HCT116 (cell line): ENCODE data around the gene FBXO47. TPM values are rescaled to one million over a fixed set of nuclear protein-coding genes. Genes with fewer than 3 reads are reported as not detected.

Source experiments
- ATAC-seq: fragments of 200-7000 bp; cut with Tn5 transposase; 2 replicates; pipeline ENCODE4 v1.9.1; 2020; ENCODE audit warnings: mild to moderate bottlenecking, moderate library complexity
- BruUV-seq: library from RNA; stranded (reverse); fragments of 400-500 nt; replicated peaks from 2 replicates; lab custom pipeline; 2021; lab: Mats Ljungman, UMichigan
- CTCF ChIA-PET: fragments of 300-600 bp; sonication (Branson Sonifier 250); formaldehyde crosslinking; loops from one replicate; lab custom pipeline; 2021; ENCODE audit warnings: antibody characterized with exemption; lab: Charles Lee
- POLR2A ChIA-PET: fragments of 300-600, 350-600 bp; sonication (Branson Sonifier 250); formaldehyde crosslinking; loops from one replicate; lab custom pipeline; 2021; ENCODE audit warnings: antibody characterized with exemption; lab: Charles Lee
- RAD21 ChIA-PET, 2 experiments: fragments of 300-600 bp; sonication (Branson Sonifier 250); formaldehyde crosslinking; loops; one replicate each; lab custom pipeline; 2023; ENCODE audit warnings: low total read pairs in 2 of 2; ENCODE audit not compliant: uncharacterized antibody in 2 of 2, unreplicated experiment in 2 of 2, low non-redundant PET in 1 of 2; lab: Charles Lee
- DNase-seq: peaks from one replicate; pipeline ENCODE4 v3.0.0-alpha.2; 2010; ENCODE audit warnings: low read depth, low spot score
- H2AFZ ChIP-seq: fragments of 200-600 bp; shearing (Covaris generic), sonication (generic); 2 replicates; pipeline ENCODE4 v1.6.1; 2017; ENCODE audit warnings: low read depth, mixed run types, mixed read lengths, antibody characterized with exemption, low read length; ENCODE audit not compliant: poor library complexity, severe bottlenecking
- H3K27ac ChIP-seq: 2 replicates; pipeline ENCODE4 v1.5.1; 2012; ENCODE audit warnings: low read depth, low read length
- H3K27me3 ChIP-seq: fragments of 200-600 bp; sonication (generic); 2 replicates; pipeline ENCODE4 v1.6.1; 2016; ENCODE audit warnings: mixed run types, low read length, mixed read lengths; ENCODE audit not compliant: insufficient read depth
- H3K36me3 ChIP-seq, 2 experiments: fragments of 200-500 bp in 1 of 2; fragments of 200-600 bp in 1 of 2; sonication (Bioruptor generic) in 1 of 2; sonication (generic) in 1 of 2; 2 replicates each; pipeline versions ENCODE4 v1.5.1 to v1.6.1; 2014 to 2016; ENCODE audit warnings: low read length in 2 of 2, inconsistent platforms in 1 of 2, mixed read lengths in 1 of 2, mixed run types in 1 of 2; ENCODE audit not compliant: insufficient read depth in 2 of 2, control insufficient read depth in 1 of 2
- H3K4me1 ChIP-seq, 2 experiments: fragments of 200-600 bp in 1 of 2; sonication (generic) in 1 of 2; 2 replicates each; pipeline versions ENCODE4 v1.5.1 to v1.6.1; 2012 to 2017; ENCODE audit warnings: low read length in 2 of 2, inconsistent platforms in 1 of 2, mild to moderate bottlenecking in 1 of 2, mixed read lengths in 1 of 2, mixed run types in 1 of 2, moderate library complexity in 1 of 2; ENCODE audit not compliant: insufficient read depth in 2 of 2, control insufficient read depth in 1 of 2
- H3K4me2 ChIP-seq: fragments of 200-600 bp; sonication (generic); 2 replicates; pipeline ENCODE4 v1.6.1; 2017; ENCODE audit warnings: mixed run types, low read length, mixed read lengths
- H3K4me3 ChIP-seq, 2 experiments: fragments of 200-600 bp in 1 of 2; sonication (generic) in 1 of 2; replicated peaks in 1 of 2; 2 replicates each; pipeline ENCODE4 v1.5.1; 2011 to 2016; ENCODE audit warnings: low read length in 2 of 2, control low read depth in 1 of 2, low read depth in 1 of 2, mild to moderate bottlenecking in 1 of 2, mixed read lengths in 1 of 2, mixed run types in 1 of 2
- H3K79me2 ChIP-seq: fragments of 200-600 bp; sonication (generic); 2 replicates; pipeline ENCODE4 v1.6.1; 2017; ENCODE audit warnings: mild to moderate bottlenecking, mixed run types, low read length, moderate library complexity, mixed read lengths; ENCODE audit not compliant: insufficient read depth
- H3K9ac ChIP-seq: fragments of 200-600 bp; sonication (generic); 2 replicates; pipeline ENCODE4 v1.6.1; 2016; ENCODE audit warnings: low read length, mixed read lengths
- H3K9me2 ChIP-seq: fragments of 200-600 bp; sonication (generic), shearing (Covaris generic); 2 replicates; pipeline ENCODE4 v1.6.1; 2017; ENCODE audit warnings: mixed run types, mild to moderate bottlenecking, moderate library complexity; ENCODE audit not compliant: insufficient read depth
- H3K9me3 ChIP-seq, 2 experiments: fragments of 200-500 bp in 1 of 2; fragments of 200-600 bp in 1 of 2; sonication (Bioruptor generic) in 1 of 2; sonication (generic) in 1 of 2; 2 replicates each; pipeline ENCODE4 v1.6.1; 2014 to 2017; ENCODE audit warnings: low read length in 2 of 2, mixed read lengths in 2 of 2, inconsistent platforms in 1 of 2, low read depth in 1 of 2, mild to moderate bottlenecking in 1 of 2, mixed run types in 1 of 2, moderate library complexity in 1 of 2; ENCODE audit not compliant: control insufficient read depth in 1 of 2, insufficient read depth in 1 of 2
- H4K20me1 ChIP-seq: fragments of 200-600 bp; sonication (generic), shearing (Covaris generic); 2 replicates; pipeline ENCODE4 v1.6.1; 2017; ENCODE audit warnings: mixed run types, mild to moderate bottlenecking, moderate library complexity; ENCODE audit not compliant: insufficient read depth
- CTCF ChIP-seq, 3 experiments: fragments of 200-600 bp in 1 of 3; sonication (generic) in 1 of 3; IDR thresholded peaks in 2 of 3; conservative IDR thresholded peaks in 1 of 3; 2 replicates each; pipeline ENCODE4 v1.5.1; 2012 to 2017; ENCODE audit warnings: low read depth in 2 of 3, low read length in 2 of 3, antibody characterized with exemption in 1 of 3, borderline replicate concordance in 1 of 3, control low read depth in 1 of 3, mild to moderate bottlenecking in 1 of 3, mixed read lengths in 1 of 3, mixed run types in 1 of 3, moderate library complexity in 1 of 3; ENCODE audit not compliant: insufficient read depth in 1 of 3
- EGR1 ChIP-seq: IDR thresholded peaks from 2 replicates; pipeline ENCODE4 v1.6.1; 2012; ENCODE audit warnings: low read depth
- ELF1 ChIP-seq: IDR thresholded peaks from 2 replicates; pipeline ENCODE4 v1.6.1; 2012; ENCODE audit warnings: low read depth, borderline replicate concordance
- EZH2 ChIP-seq: fragments of 200-600 bp; sonication (generic); IDR thresholded peaks from 2 replicates; pipeline ENCODE4 v1.6.1; 2017; ENCODE audit warnings: antibody characterized with exemption, mixed run types
- EZH2phosphoT487 ChIP-seq: fragments of 200-600 bp; IDR thresholded peaks from 2 replicates; pipeline ENCODE4 v1.6.1; 2018; ENCODE audit warnings: antibody characterized with exemption, borderline replicate concordance
- FOSL1 ChIP-seq: IDR thresholded peaks from 2 replicates; pipeline ENCODE4 v1.6.1; 2012; ENCODE audit warnings: low read depth
- JUND ChIP-seq: IDR thresholded peaks from 2 replicates; pipeline ENCODE4 v1.6.1; 2012
- POLR2A ChIP-seq: IDR thresholded peaks from 2 replicates; pipeline ENCODE4 v1.7.0; 2011; ENCODE audit warnings: borderline replicate concordance; ENCODE audit not compliant: insufficient read depth, insufficient read length; ENCODE audit errors: extremely low read depth
- POLR2AphosphoS5 ChIP-seq: IDR thresholded peaks from 2 replicates; pipeline ENCODE4 v1.6.1; 2011; ENCODE audit warnings: mild to moderate bottlenecking, low read depth, low read length, moderate library complexity
- RAD21 ChIP-seq: IDR thresholded peaks from 2 replicates; pipeline ENCODE4 v1.6.1; 2012; ENCODE audit warnings: low read depth, mild to moderate bottlenecking
- REST ChIP-seq: IDR thresholded peaks from 2 replicates; pipeline ENCODE4 v1.6.1; 2012; ENCODE audit warnings: low read depth
- SIN3A ChIP-seq: IDR thresholded peaks from 2 replicates; pipeline ENCODE4 v1.6.1; 2012; ENCODE audit warnings: low read depth
- SP1 ChIP-seq: IDR thresholded peaks from 2 replicates; pipeline ENCODE4 v1.6.1; 2012; ENCODE audit warnings: low read depth
- SRF ChIP-seq: IDR thresholded peaks from 2 replicates; pipeline ENCODE4 v1.6.1; 2012; ENCODE audit warnings: low read depth
- TCF7L2 ChIP-seq: IDR thresholded peaks from 2 replicates; pipeline ENCODE4 v1.7.0; 2011; ENCODE audit warnings: borderline replicate concordance, inconsistent platforms; ENCODE audit not compliant: insufficient read depth, insufficient read length; ENCODE audit errors: extremely low read depth
- YY1 ChIP-seq: IDR thresholded peaks from 2 replicates; pipeline ENCODE4 v1.6.1; 2011; ENCODE audit warnings: low read length, low read depth, moderate library complexity, mild to moderate bottlenecking; ENCODE audit not compliant: insufficient replicate concordance; ENCODE audit errors: extremely low read depth
- ZBTB33 ChIP-seq: IDR thresholded peaks from 2 replicates; pipeline ENCODE4 v1.6.1; 2011; ENCODE audit warnings: mild to moderate bottlenecking, low read length, moderate library complexity; ENCODE audit not compliant: insufficient replicate concordance; ENCODE audit errors: extremely low read depth
- ZNF274 ChIP-seq: fragments of 200-500 bp; sonication (Bioruptor generic); IDR thresholded peaks from 2 replicates; pipeline ENCODE4 v1.6.1; 2014; ENCODE audit warnings: mild to moderate bottlenecking, low read depth, low read length, inconsistent platforms
- intact Hi-C: fragments of 100-400 bp; cut with micrococcal nuclease; formaldehyde crosslinking; loops from 2 replicates; pipeline ENCODE4 v1.10.0; 2022
- total RNA-seq: library from RNA; stranded (reverse); gene quantifications from one replicate; pipeline ENCODE4 v1.2.1, GENCODE V29; 2021; ENCODE audit not compliant: unreplicated experiment

Gene FBXO47
- total RNA-seq, 1 experiment from 2014 or later, result not detected

GRCh38 chr17:38905375-38905774 lies 61.8 kb downstream of the FBXO47 start (continued):
- TF ChIP-seq REST, result no peak
- no peak for TF ChIP-seq SRF
- no peak for TF ChIP-seq SIN3A
- TF ChIP-seq RAD21, result no peak
- no peak for TF ChIP-seq JUND
- no peak for TF ChIP-seq EGR1
- TF ChIP-seq POLR2A, result no peak
- TF ChIP-seq YY1, result no peak
- TF ChIP-seq, all 23 proteins: peak for 0

- intact Hi-C loops, result no loop called here
- peaks cover 53% of the 10 kb centered on the region for H3K79me2 ChIP-seq
- H3K36me3 ChIP-seq, result peaks cover 12 to 18% of the 10 kb centered on the region in 2 experiments; a peak in 3 of 4 replicates
- no peaks in the 10 kb centered on the region for H3K9me2 ChIP-seq
- ChIA-PET RAD21 (no interaction called here), POLR2A (no interaction called here), CTCF (no interaction called here)
- no peak overlapping the region for H2AFZ ChIP-seq
- H3K9me3 ChIP-seq, result no peaks in the 10 kb centered on the region
- no peaks in the 10 kb centered on the region for H3K27me3 ChIP-seq
- no peak overlapping the region for H3K4me2 ChIP-seq
- no peaks in the 10 kb centered on the region for H3K4me1 ChIP-seq
- no peak overlapping the region for H3K27ac ChIP-seq
- DNase-seq, result no peak
- no peak overlapping the region for H3K4me3 ChIP-seq
- H4K20me1 ChIP-seq, result no peaks in the 10 kb centered on the region
- no peak for TF ChIP-seq POLR2A
- no peak for TF ChIP-seq SRF
- no peak for TF ChIP-seq ELF1
- TF ChIP-seq ZNF274, result no peak
- no peak for TF ChIP-seq RAD21
- TF ChIP-seq POLR2AphosphoS5, result no peak
- no peak for TF ChIP-seq EZH2
- TF ChIP-seq SP1, result no peak
- TF ChIP-seq ZBTB33, result no peak
- no peak for TF ChIP-seq CTCF (IDR thresholded peaks at IDR 0.05 in 2 of 3, conservative IDR thresholded peaks at IDR 0.05 in 1 of 3; ENCODE audit: borderline replicate concordance in 1 of 3, insufficient read depth in 1 of 3, low read depth in 2 of 3, low read length in 2 of 3)
- no peak for TF ChIP-seq YY1
- no peak for TF ChIP-seq FOSL1
- TF ChIP-seq EGR1, result no peak
- no peak for TF ChIP-seq EZH2phosphoT487
- no peak for TF ChIP-seq SIN3A
- TF ChIP-seq TCF7L2, result no peak
- BruUV-seq, result no TSS peak
- H3K9ac ChIP-seq, result no peak overlapping the region
- ATAC-seq, result no peak
Measured at GRCh38 chr17:38904892-38905291, 62.3 kb downstream of the FBXO47 start.
